HepG2 (cell line): Measurements from ENCODE around the gene SLC44A4. TPM values are rescaled to one million over a fixed set of nuclear protein-coding genes. Genes with fewer than 3 reads are reported as not detected.
A peak's percentile ranks its signal among the peaks of the same experiment; 100 is the strongest.

Experiments
- ARNT ChIP-seq: fragments of 450-650 bp; IDR thresholded peaks from 2 replicates; pipeline ENCODE4 v1.6.1; 2017
- ATF7 ChIP-seq, 2 experiments: fragments of 450-650 bp in 1 of 2; sonication (generic) in 1 of 2; formaldehyde crosslinking in 1 of 2; IDR thresholded peaks; 2 replicates each; pipeline versions ENCODE4 v1.4.0 to v1.6.1; 2016 to 2020; ENCODE audit warnings: antibody characterized with exemption in 1 of 2, mild to moderate bottlenecking in 1 of 2, missing genetic modification reagents in 1 of 2
- CCDC6 ChIP-seq: sonication (generic); formaldehyde crosslinking; IDR thresholded peaks from 2 replicates; pipeline ENCODE4 v1.8.1; 2022; ENCODE audit warnings: mild to moderate bottlenecking, missing genetic modification reagents, moderate library complexity
- ERF ChIP-seq: IDR thresholded peaks from 2 replicates; pipeline ENCODE4 v1.6.1; 2018; ENCODE audit warnings: missing biosample characterization, missing genetic modification reagents
- KLF9 ChIP-seq: IDR thresholded peaks from 2 replicates; pipeline ENCODE4 v1.6.1; 2016; ENCODE audit warnings: low read depth
- MATR3 ChIP-seq: sonication (generic); formaldehyde crosslinking; IDR thresholded peaks from 2 replicates; pipeline ENCODE4 v1.4.0; 2020; ENCODE audit warnings: missing genetic modification reagents
- PAX8 ChIP-seq: sonication (generic); formaldehyde crosslinking; IDR thresholded peaks from 2 replicates; pipeline ENCODE4 v1.8.0; 2022; ENCODE audit warnings: mild to moderate bottlenecking, missing genetic modification reagents, borderline replicate concordance
- REPIN1 ChIP-seq: sonication (generic); formaldehyde crosslinking; IDR thresholded peaks from 2 replicates; pipeline ENCODE4 v1.8.0; 2022; ENCODE audit warnings: missing genetic modification reagents, low read depth, mild to moderate bottlenecking, borderline replicate concordance
- RXRA ChIP-seq: sonication (generic); formaldehyde crosslinking; IDR thresholded peaks from 2 replicates; pipeline ENCODE4 v1.5.1; 2020; ENCODE audit warnings: missing genetic modification reagents
- SMARCE1 ChIP-seq: fragments of 450-650 bp; IDR thresholded peaks from 2 replicates; pipeline ENCODE4 v1.6.1; 2017; ENCODE audit warnings: borderline replicate concordance
- ZFP36L2 ChIP-seq: sonication (generic); formaldehyde crosslinking; IDR thresholded peaks from 2 replicates; pipeline ENCODE4 v1.4.0; 2020; ENCODE audit warnings: missing genetic modification reagents
- ZNF143 ChIP-seq: sonication (generic); formaldehyde crosslinking; IDR thresholded peaks from 2 replicates; pipeline ENCODE4 v1.4.0; 2020; ENCODE audit warnings: missing genetic modification reagents
- ZNF275 ChIP-seq: sonication (generic); formaldehyde crosslinking; IDR thresholded peaks from 2 replicates; pipeline ENCODE4 v1.8.0; 2022; ENCODE audit warnings: missing genetic modification reagents, mild to moderate bottlenecking, inconsistent platforms, borderline replicate concordance
- ZNF777 ChIP-seq: sonication (generic); formaldehyde crosslinking; IDR thresholded peaks from 2 replicates; pipeline ENCODE4 v1.4.0; 2020; ENCODE audit warnings: missing genetic modification reagents
- polyA plus RNA-seq, 8 experiments: library from polyadenylated mRNA; depleted of rRNA in 3 of 8; stranded (reverse) in 7 of 8; unstranded in 1 of 8; fragments of >200 nt; fragmentation: Illumina TruSeq in 4 of 8; extraction: Trizol in 4 of 8; gene quantifications; 2 replicates each; pipeline versions ENCODE4 v1.2.1 to v1.2.3, GENCODE V29; 2011 to 2016; ENCODE audit warnings: low read depth in 4 of 8, missing spikeins in 1 of 8, mixed read lengths in 1 of 8; ENCODE audit not compliant: insufficient read depth in 1 of 8
- total RNA-seq, 5 experiments: library from RNA; depleted of rRNA; stranded (reverse); fragments of >200 nt; fragmentation: Illumina TruSeq; extraction: Trizol; gene quantifications; 2 replicates each; pipeline ENCODE4 v1.2.3, GENCODE V29; 2016; ENCODE audit warnings: low read depth in 1 of 5
- TF ChIP-seq, protein P1 (sequence below): IDR thresholded peaks from 2 replicates; pipeline ENCODE4 v1.6.1; 2016; ENCODE audit warnings: low read depth, missing genetic modification reagents, missing compliant biosample characterization
- TF ChIP-seq, protein P2 (sequence below): sonication (generic); formaldehyde crosslinking; IDR thresholded peaks from 2 replicates; pipeline ENCODE4 v1.4.0; 2020; ENCODE audit warnings: missing genetic modification reagents, borderline replicate concordance
- TF ChIP-seq, protein P3 (sequence below): sonication (generic); formaldehyde crosslinking; IDR thresholded peaks from 2 replicates; pipeline ENCODE4 v1.4.0; 2020; ENCODE audit warnings: missing genetic modification reagents

The SLC44A4 gene
- total and polyA plus RNA-seq, 2 of the 13 experiments (the other 11 are each of a cell fraction or from before 2014, with no cell fraction given): 3.5 to 5.9 TPM

- TF ChIP-seq PAX8 (CRISPR knock-in tag) (no peak), ARNT (no peak), MATR3 (0 out of 2 replicates have a peak, but pooled peaks have one; percentile 44), ZNF275 (peak; percentile 58; the same call in 1 of the 2 replicates), ZNF777 (no peak), ZFP36L2 (CRISPR knock-in tag) (0 out of 2 replicates have a peak, but pooled peaks have one; percentile 80), KLF9 (CRISPR knock-in tag) (no peak), ZNF143 (no peak), CCDC6 (CRISPR knock-in tag) (peak; percentile 78; the same call in 1 of the 2 replicates), RXRA (CRISPR knock-in tag) (peak; percentile 44; the same call in 1 of the 2 replicates), REPIN1 (peak; percentile 59; the same call in 1 of the 2 replicates), ERF (peak; percentile 76), ATF7 (IDR thresholded peaks at IDR 0.05) (no peak), ATF7 (CRISPR knock-in tag; IDR thresholded peaks at IDR 0.05) (no peak), SMARCE1 (no peak)
- TF ChIP-seq, protein P1, sequence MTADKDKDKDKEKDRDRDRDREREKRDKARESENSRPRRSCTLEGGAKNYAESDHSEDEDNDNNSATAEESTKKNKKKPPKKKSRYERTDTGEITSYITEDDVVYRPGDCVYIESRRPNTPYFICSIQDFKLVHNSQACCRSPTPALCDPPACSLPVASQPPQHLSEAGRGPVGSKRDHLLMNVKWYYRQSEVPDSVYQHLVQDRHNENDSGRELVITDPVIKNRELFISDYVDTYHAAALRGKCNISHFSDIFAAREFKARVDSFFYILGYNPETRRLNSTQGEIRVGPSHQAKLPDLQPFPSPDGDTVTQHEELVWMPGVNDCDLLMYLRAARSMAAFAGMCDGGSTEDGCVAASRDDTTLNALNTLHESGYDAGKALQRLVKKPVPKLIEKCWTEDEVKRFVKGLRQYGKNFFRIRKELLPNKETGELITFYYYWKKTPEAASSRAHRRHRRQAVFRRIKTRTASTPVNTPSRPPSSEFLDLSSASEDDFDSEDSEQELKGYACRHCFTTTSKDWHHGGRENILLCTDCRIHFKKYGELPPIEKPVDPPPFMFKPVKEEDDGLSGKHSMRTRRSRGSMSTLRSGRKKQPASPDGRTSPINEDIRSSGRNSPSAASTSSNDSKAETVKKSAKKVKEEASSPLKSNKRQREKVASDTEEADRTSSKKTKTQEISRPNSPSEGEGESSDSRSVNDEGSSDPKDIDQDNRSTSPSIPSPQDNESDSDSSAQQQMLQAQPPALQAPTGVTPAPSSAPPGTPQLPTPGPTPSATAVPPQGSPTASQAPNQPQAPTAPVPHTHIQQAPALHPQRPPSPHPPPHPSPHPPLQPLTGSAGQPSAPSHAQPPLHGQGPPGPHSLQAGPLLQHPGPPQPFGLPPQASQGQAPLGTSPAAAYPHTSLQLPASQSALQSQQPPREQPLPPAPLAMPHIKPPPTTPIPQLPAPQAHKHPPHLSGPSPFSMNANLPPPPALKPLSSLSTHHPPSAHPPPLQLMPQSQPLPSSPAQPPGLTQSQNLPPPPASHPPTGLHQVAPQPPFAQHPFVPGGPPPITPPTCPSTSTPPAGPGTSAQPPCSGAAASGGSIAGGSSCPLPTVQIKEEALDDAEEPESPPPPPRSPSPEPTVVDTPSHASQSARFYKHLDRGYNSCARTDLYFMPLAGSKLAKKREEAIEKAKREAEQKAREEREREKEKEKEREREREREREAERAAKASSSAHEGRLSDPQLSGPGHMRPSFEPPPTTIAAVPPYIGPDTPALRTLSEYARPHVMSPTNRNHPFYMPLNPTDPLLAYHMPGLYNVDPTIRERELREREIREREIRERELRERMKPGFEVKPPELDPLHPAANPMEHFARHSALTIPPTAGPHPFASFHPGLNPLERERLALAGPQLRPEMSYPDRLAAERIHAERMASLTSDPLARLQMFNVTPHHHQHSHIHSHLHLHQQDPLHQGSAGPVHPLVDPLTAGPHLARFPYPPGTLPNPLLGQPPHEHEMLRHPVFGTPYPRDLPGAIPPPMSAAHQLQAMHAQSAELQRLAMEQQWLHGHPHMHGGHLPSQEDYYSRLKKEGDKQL: peak; percentile 27; the same call in 1 of the 2 replicates
- TF ChIP-seq, protein P2, sequence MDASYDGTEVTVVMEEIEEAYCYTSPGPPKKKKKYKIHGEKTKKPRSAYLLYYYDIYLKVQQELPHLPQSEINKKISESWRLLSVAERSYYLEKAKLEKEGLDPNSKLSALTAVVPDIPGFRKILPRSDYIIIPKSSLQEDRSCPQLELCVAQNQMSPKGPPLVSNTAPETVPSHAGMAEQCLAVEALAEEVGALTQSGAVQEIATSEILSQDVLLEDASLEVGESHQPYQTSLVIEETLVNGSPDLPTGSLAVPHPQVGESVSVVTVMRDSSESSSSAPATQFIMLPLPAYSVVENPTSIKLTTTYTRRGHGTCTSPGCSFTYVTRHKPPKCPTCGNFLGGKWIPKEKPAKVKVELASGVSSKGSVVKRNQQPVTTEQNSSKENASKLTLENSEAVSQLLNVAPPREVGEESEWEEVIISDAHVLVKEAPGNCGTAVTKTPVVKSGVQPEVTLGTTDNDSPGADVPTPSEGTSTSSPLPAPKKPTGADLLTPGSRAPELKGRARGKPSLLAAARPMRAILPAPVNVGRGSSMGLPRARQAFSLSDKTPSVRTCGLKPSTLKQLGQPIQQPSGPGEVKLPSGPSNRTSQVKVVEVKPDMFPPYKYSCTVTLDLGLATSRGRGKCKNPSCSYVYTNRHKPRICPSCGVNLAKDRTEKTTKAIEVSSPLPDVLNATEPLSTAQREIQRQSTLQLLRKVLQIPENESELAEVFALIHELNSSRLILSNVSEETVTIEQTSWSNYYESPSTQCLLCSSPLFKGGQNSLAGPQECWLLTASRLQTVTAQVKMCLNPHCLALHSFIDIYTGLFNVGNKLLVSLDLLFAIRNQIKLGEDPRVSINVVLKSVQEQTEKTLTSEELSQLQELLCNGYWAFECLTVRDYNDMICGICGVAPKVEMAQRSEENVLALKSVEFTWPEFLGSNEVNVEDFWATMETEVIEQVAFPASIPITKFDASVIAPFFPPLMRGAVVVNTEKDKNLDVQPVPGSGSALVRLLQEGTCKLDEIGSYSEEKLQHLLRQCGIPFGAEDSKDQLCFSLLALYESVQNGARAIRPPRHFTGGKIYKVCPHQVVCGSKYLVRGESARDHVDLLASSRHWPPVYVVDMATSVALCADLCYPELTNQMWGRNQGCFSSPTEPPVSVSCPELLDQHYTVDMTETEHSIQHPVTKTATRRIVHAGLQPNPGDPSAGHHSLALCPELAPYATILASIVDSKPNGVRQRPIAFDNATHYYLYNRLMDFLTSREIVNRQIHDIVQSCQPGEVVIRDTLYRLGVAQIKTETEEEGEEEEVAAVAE (CRISPR knock-in tag): 0 out of 2 replicates have a peak, but pooled peaks have one; percentile 80
- TF ChIP-seq, protein P3, sequence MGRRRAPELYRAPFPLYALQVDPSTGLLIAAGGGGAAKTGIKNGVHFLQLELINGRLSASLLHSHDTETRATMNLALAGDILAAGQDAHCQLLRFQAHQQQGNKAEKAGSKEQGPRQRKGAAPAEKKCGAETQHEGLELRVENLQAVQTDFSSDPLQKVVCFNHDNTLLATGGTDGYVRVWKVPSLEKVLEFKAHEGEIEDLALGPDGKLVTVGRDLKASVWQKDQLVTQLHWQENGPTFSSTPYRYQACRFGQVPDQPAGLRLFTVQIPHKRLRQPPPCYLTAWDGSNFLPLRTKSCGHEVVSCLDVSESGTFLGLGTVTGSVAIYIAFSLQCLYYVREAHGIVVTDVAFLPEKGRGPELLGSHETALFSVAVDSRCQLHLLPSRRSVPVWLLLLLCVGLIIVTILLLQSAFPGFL (CRISPR knock-in tag): no peak
These were observed 51.3 kb downstream of the SLC44A4 start, which contains the start of gene HSPA1B (continued) for GRCh38 chr6:31827286-31828079.
